Fibroblast of skin of right quadriceps (primary cell): ENCODE data around the gene TRAPPC12.

Experiments
- DNase-seq: peaks from one replicate; pipeline ENCODE4 v3.0.0-alpha.2; 2013

The TRAPPC12 gene

GRCh38 chr2:3517948-3518495, 138.5 kb downstream of the TRAPPC12 start:
- DNase-seq: no peak

GRCh38 chr2:3518496-3519254, 139.2 kb downstream of the TRAPPC12 start:
- DNase-seq: peak; percentile 97

GRCh38 chr2:3519255-3520205, 140.0 kb downstream of the TRAPPC12 start, which contains the start of gene ADI1:
TSS of gene ADI1 (minus strand) at chr2:3519531. CDS start at chr2:3519487, 44 bp downstream.
- DNase-seq: peak; percentile 80

- DNase-seq: no peak
These were observed 141.1 kb downstream of the TRAPPC12 start for GRCh38 chr2:3520591-3520990.

GRCh38 chr2:3522961-3523421, 143.5 kb downstream of the TRAPPC12 start:
- peak; percentile 37 for DNase-seq

- DNase-seq: peak; percentile 40
These were observed 144.1 kb downstream of the TRAPPC12 start for GRCh38 chr2:3523551-3524041.

- no peak for DNase-seq
These were observed 147.4 kb downstream of the TRAPPC12 start for GRCh38 chr2:3526871-3527270.

- no peak for DNase-seq
These were observed 148.6 kb downstream of the TRAPPC12 start for GRCh38 chr2:3527886-3528785.
